Peyer's patch (tissue), 4 donors: Measurements from ENCODE around the gene LILRA1.

Experiments used
- CTCF ChIP-seq, 6 experiments: fragments of 450-650 bp in 4 of 6; fragments of 200-600 bp in 2 of 6; sonication (generic) in 1 of 6; IDR thresholded peaks; one replicate each; pipeline ENCODE4 v1.5.1; 2017 to 2019; ENCODE audit warnings: antibody characterized with exemption in 6 of 6, mild to moderate bottlenecking in 3 of 6, moderate library complexity in 1 of 6
- POLR2A ChIP-seq, 2 donors: fragments of 450-650 bp; IDR thresholded peaks; one replicate each; pipeline ENCODE4 v1.5.1; 2017; ENCODE audit warnings: antibody characterized with exemption in 2 of 2, mild to moderate bottlenecking in 2 of 2, moderate library complexity in 2 of 2

- TF ChIP-seq CTCF (IDR thresholded peaks at IDR 0.05) = no peak
- no peak for TF ChIP-seq POLR2A (IDR thresholded peaks at IDR 0.05)
These were observed 19.4 kb upstream of the LILRA1 start for GRCh38 chr19:54574051-54574450.
